Stimulated activated naive B cell treated with anti-CD40 and anti-IgM and Interleukin-4, amounts not matched to agents 10 μg/mL and 1 μg/mL and 100 μg/mL, for 72 hours (primary cell): ENCODE data around the gene SLC28A1.

Experiments used
- ATAC-seq, 2 donors: fragments of 150-1000 bp; cut with Tn5 transposase; replicated peaks; 2 replicates each; pipeline ENCODE4 v1.10.0; 2021; ENCODE audit warnings: moderate library complexity in 1 of 2
- DNase-seq: peaks from one replicate; pipeline ENCODE4 v3.0.0; 2021
- H3K27ac Mint-ChIP-seq: one replicate; pipeline ENCODE4 v1.8.0; 2022; ENCODE audit warnings: mild to moderate bottlenecking, mixed read lengths
- H3K27me3 Mint-ChIP-seq, 2 donors: one replicate each; pipeline ENCODE4 v1.8.0; 2022; ENCODE audit warnings: mixed read lengths in 2 of 2
- H3K36me3 Mint-ChIP-seq, 2 donors: one replicate each; pipeline ENCODE4 v1.8.0; 2022; ENCODE audit warnings: mixed read lengths in 2 of 2, mild to moderate bottlenecking in 1 of 2
- H3K4me1 Mint-ChIP-seq, 2 donors: one replicate each; pipeline ENCODE4 v1.8.0; 2022; ENCODE audit warnings: mixed read lengths in 2 of 2, mild to moderate bottlenecking in 1 of 2
- H3K4me3 Mint-ChIP-seq, 2 donors: one replicate each; pipeline ENCODE4 v1.8.0; 2022; ENCODE audit warnings: mild to moderate bottlenecking in 2 of 2, mixed read lengths in 2 of 2, moderate library complexity in 1 of 2
- H3K9me3 Mint-ChIP-seq, 2 donors: one replicate each; pipeline ENCODE4 v1.8.0; 2022; ENCODE audit warnings: mixed read lengths in 2 of 2, mild to moderate bottlenecking in 1 of 2

Gene SLC28A1

GRCh38 chr15:84886211-84886983 lies 1.9 kb downstream of the SLC28A1 start:
- no peak for DNase-seq
- H3K9me3 Mint-ChIP-seq, result no peaks in the 10 kb centered on the region
- H3K27ac Mint-ChIP-seq, result no peak overlapping the region
- ATAC-seq, result no peak
- peaks cover 2 to 12% of the 10 kb centered on the region in 2 donors for H3K4me1 Mint-ChIP-seq
- no peaks in the 10 kb centered on the region for H3K36me3 Mint-ChIP-seq
- no peak overlapping the region for H3K4me3 Mint-ChIP-seq
- H3K27me3 Mint-ChIP-seq, result peaks cover 5 to 13% of the 10 kb centered on the region in 2 donors

GRCh38 chr15:84886984-84887299 lies 2.5 kb downstream of the SLC28A1 start:
- Mint-ChIP-seq H3K27ac (no peak overlapping the region), H3K4me3 (no peak overlapping the region), H3K27me3 (peaks cover 5 to 18% of the 10 kb centered on the region in 2 donors), H3K9me3 (no peaks in the 10 kb centered on the region), H3K4me1 (peaks cover 2 to 12% of the 10 kb centered on the region in 2 donors), H3K36me3 (no peaks in the 10 kb centered on the region)
- ATAC-seq (no peak), DNase-seq (no peak)

- Mint-ChIP-seq H3K36me3 (no peaks in the 10 kb centered on the region), H3K4me1 (peaks cover 2 to 12% of the 10 kb centered on the region in 2 donors), H3K27me3 (peaks cover 5 to 18% of the 10 kb centered on the region in 2 donors), H3K4me3 (peak overlapping the region in 1 of 2 donors; percentile 4), H3K27ac (no peak overlapping the region), H3K9me3 (no peaks in the 10 kb centered on the region)
- ATAC-seq (peak; percentile 87 to 91), DNase-seq (no peak)
Observed at GRCh38 chr15:84887938-84888337, 3.5 kb downstream of the SLC28A1 start.

GRCh38 chr15:84888639-84889038 lies 4.2 kb downstream of the SLC28A1 start:
- Mint-ChIP-seq H3K4me3 (no peak overlapping the region), H3K36me3 (no peaks in the 10 kb centered on the region), H3K4me1 (peaks cover 2 to 12% of the 10 kb centered on the region in 2 donors), H3K27ac (no peak overlapping the region), H3K27me3 (peaks cover 9 to 21% of the 10 kb centered on the region in 2 donors), H3K9me3 (no peaks in the 10 kb centered on the region)
- ATAC-seq (no peak), DNase-seq (no peak)

GRCh38 chr15:84889313-84889990 lies 5.0 kb downstream of the SLC28A1 start:
- ATAC-seq, result no peak
- H3K27ac Mint-ChIP-seq, result no peak overlapping the region

GRCh38 chr15:84889991-84890669 lies 5.7 kb downstream of the SLC28A1 start:
- no peak overlapping the region for H3K27ac Mint-ChIP-seq
- no peaks in the 10 kb centered on the region for H3K36me3 Mint-ChIP-seq
- no peak for ATAC-seq
- no peak overlapping the region for H3K4me3 Mint-ChIP-seq
- no peak for DNase-seq
- H3K4me1 Mint-ChIP-seq, result peaks cover 2 to 12% of the 10 kb centered on the region in 2 donors
- no peaks in the 10 kb centered on the region for H3K9me3 Mint-ChIP-seq
- peaks cover 6 to 18% of the 10 kb centered on the region in 2 donors for H3K27me3 Mint-ChIP-seq

More at GRCh38 chr15:84889313-84889990, 5.0 kb downstream of the SLC28A1 start:
- Mint-ChIP-seq H3K36me3 (no peaks in the 10 kb centered on the region), H3K4me3 (no peak overlapping the region), H3K9me3 (no peaks in the 10 kb centered on the region), H3K4me1 (peaks cover 2 to 12% of the 10 kb centered on the region in 2 donors), H3K27me3 (peaks cover 9 to 21% of the 10 kb centered on the region in 2 donors)
- DNase-seq, result no peak

GRCh38 chr15:84890670-84891162 lies 6.3 kb downstream of the SLC28A1 start:
- no peaks in the 10 kb centered on the region for H3K36me3 Mint-ChIP-seq
- no peak for ATAC-seq
- no peak for DNase-seq
- peaks cover 6 to 18% of the 10 kb centered on the region in 2 donors for H3K27me3 Mint-ChIP-seq
- no peaks in the 10 kb centered on the region for H3K9me3 Mint-ChIP-seq
- peaks cover 2 to 12% of the 10 kb centered on the region in 2 donors for H3K4me1 Mint-ChIP-seq
- no peak overlapping the region for H3K4me3 Mint-ChIP-seq
- H3K27ac Mint-ChIP-seq, result no peak overlapping the region

GRCh38 chr15:84891339-84891738 lies 6.9 kb downstream of the SLC28A1 start:
- no peak overlapping the region for H3K27ac Mint-ChIP-seq
- no peak overlapping the region for H3K4me3 Mint-ChIP-seq
- H3K27me3 Mint-ChIP-seq, result peaks cover 6 to 18% of the 10 kb centered on the region in 2 donors
- peaks cover 2 to 12% of the 10 kb centered on the region in 2 donors for H3K4me1 Mint-ChIP-seq
- no peak for DNase-seq
- H3K9me3 Mint-ChIP-seq, result no peaks in the 10 kb centered on the region
- H3K36me3 Mint-ChIP-seq, result no peaks in the 10 kb centered on the region
- no peak for ATAC-seq

GRCh38 chr15:84892786-84893307 lies 8.4 kb downstream of the SLC28A1 start:
- no peak for ATAC-seq
- no peak for DNase-seq
- Mint-ChIP-seq H3K27ac (no peak overlapping the region), H3K27me3 (peaks cover 6 to 18% of the 10 kb centered on the region in 2 donors), H3K36me3 (no peaks in the 10 kb centered on the region), H3K9me3 (peaks cover 0 to 2% of the 10 kb centered on the region in 2 donors), H3K4me1 (peaks cover under 1 to 9% of the 10 kb centered on the region in 2 donors), H3K4me3 (no peak overlapping the region)

GRCh38 chr15:84893607-84894006 lies 9.1 kb downstream of the SLC28A1 start:
- DNase-seq (no peak), ATAC-seq (no peak)
- H3K4me3 Mint-ChIP-seq, result no peak overlapping the region
- peaks cover 0 to 6% of the 10 kb centered on the region in 2 donors for H3K4me1 Mint-ChIP-seq
- H3K36me3 Mint-ChIP-seq, result no peaks in the 10 kb centered on the region
- peaks cover 10 to 20% of the 10 kb centered on the region in 2 donors for H3K27me3 Mint-ChIP-seq
- H3K27ac Mint-ChIP-seq, result no peak overlapping the region
- peaks cover 1 to 3% of the 10 kb centered on the region in 2 donors for H3K9me3 Mint-ChIP-seq

- ATAC-seq (no peak), DNase-seq (no peak)
- Mint-ChIP-seq H3K4me1 (peaks cover 0 to under 1% of the 10 kb centered on the region in 2 donors), H3K27ac (no peak overlapping the region), H3K9me3 (peaks cover 3 to 11% of the 10 kb centered on the region in 2 donors), H3K36me3 (no peaks in the 10 kb centered on the region), H3K4me3 (no peak overlapping the region), H3K27me3 (peaks cover 23 to 27% of the 10 kb centered on the region in 2 donors)
Observed at GRCh38 chr15:84894736-84895425, 10.4 kb downstream of the SLC28A1 start.

GRCh38 chr15:84898761-84899160 lies 14.3 kb downstream of the SLC28A1 start:
- Mint-ChIP-seq H3K36me3 (no peaks in the 10 kb centered on the region), H3K9me3 (peaks cover 3 to 11% of the 10 kb centered on the region in 2 donors), H3K4me1 (no peaks in the 10 kb centered on the region), H3K27me3 (peaks cover 8 to 17% of the 10 kb centered on the region in 2 donors), H3K4me3 (no peak overlapping the region), H3K27ac (no peak overlapping the region)
- ATAC-seq (no peak), DNase-seq (no peak)

GRCh38 chr15:84899750-84900149 lies 15.3 kb downstream of the SLC28A1 start:
- peaks cover 8 to 17% of the 10 kb centered on the region in 2 donors for H3K27me3 Mint-ChIP-seq
- no peak for DNase-seq
- H3K4me1 Mint-ChIP-seq, result no peaks in the 10 kb centered on the region
- no peak overlapping the region for H3K27ac Mint-ChIP-seq
- no peaks in the 10 kb centered on the region for H3K36me3 Mint-ChIP-seq
- no peak overlapping the region for H3K4me3 Mint-ChIP-seq
- peaks cover 3 to 11% of the 10 kb centered on the region in 2 donors for H3K9me3 Mint-ChIP-seq
- no peak for ATAC-seq

- H3K27ac Mint-ChIP-seq, result no peak overlapping the region
- H3K27me3 Mint-ChIP-seq, result peaks cover 8 to 17% of the 10 kb centered on the region in 2 donors
- H3K9me3 Mint-ChIP-seq, result peaks cover 3 to 11% of the 10 kb centered on the region in 2 donors
- H3K4me1 Mint-ChIP-seq, result no peaks in the 10 kb centered on the region
- ATAC-seq (no peak), DNase-seq (no peak)
- H3K36me3 Mint-ChIP-seq, result no peaks in the 10 kb centered on the region
- no peak overlapping the region for H3K4me3 Mint-ChIP-seq
Observed at GRCh38 chr15:84901540-84901939, 17.1 kb downstream of the SLC28A1 start.
